Stimulated activated naive CD8-positive, alpha-beta T cell treated with anti-CD3 and anti-CD28 coated beads, Interleukin-15, amount 100 ng/mL, for 72 hours (primary cell): ENCODE data around the gene BTBD16.
A peak's percentile ranks its signal among the peaks of the same experiment; 100 is the strongest.

ENCODE experiments used
- ATAC-seq: fragments of 150-1000 bp; cut with Tn5 transposase; 2 replicates; pipeline ENCODE4 v1.10.0; 2021; ENCODE audit warnings: mild to moderate bottlenecking, moderate library complexity
- DNase-seq, 2 donors: peaks; one replicate each; pipeline ENCODE4 v3.0.0; 2021 to 2022
- H3K27ac Mint-ChIP-seq, 2 donors: one replicate each; pipeline ENCODE4 v1.8.0; 2022; ENCODE audit warnings: mild to moderate bottlenecking in 2 of 2, mixed read lengths in 2 of 2, moderate library complexity in 2 of 2
- H3K27me3 Mint-ChIP-seq: one replicate; pipeline ENCODE4 v1.8.0; 2022; ENCODE audit warnings: mixed read lengths
- H3K4me1 Mint-ChIP-seq: one replicate; pipeline ENCODE4 v1.8.0; 2022; ENCODE audit warnings: mild to moderate bottlenecking, mixed read lengths
- H3K4me3 Mint-ChIP-seq, 2 donors: one replicate each; pipeline ENCODE4 v1.8.0; 2022; ENCODE audit warnings: mild to moderate bottlenecking in 2 of 2, mixed read lengths in 2 of 2, moderate library complexity in 1 of 2
- H3K9me3 Mint-ChIP-seq, 2 donors: one replicate each; pipeline ENCODE4 v1.8.0; 2022; ENCODE audit warnings: mixed read lengths in 2 of 2

BTBD16 gene

DNA sequence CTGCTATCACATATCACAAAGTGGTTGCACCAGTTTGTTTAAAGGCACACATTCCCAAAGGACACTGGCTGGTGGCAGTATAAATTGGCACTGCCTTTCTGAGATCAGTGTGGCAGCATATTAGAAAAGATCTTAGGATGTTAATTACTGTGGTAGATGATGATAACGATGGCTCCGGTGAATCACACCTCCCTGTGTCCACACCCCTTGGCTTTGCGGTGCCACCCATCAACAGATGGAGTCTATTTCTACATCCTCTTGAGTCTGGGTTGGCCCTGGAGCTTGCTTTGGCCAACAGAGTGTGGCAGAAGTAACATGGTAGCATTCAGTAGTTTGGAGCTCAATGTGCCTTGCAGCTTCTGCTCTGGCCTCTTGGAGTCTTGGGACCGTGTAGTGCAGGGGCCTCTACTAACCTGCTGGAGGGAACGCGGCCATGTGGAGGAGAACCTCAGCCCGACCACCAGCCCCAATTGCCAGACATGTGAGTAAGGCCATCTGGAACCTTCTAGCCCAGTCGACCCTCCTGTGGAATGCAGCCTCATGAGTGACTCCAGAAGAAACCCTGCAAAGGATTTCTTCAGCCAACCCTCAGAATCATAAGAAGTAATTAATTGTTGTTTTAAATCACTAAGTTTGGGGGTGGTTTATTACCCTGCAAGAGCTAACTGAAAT lies 76.2 kb downstream of the BTBD16 start:
- Mint-ChIP-seq H3K27ac (peak overlapping the region in 1 of 2 donors; percentile 59), H3K4me1 (peaks cover 26% of the 10 kb centered on the region), H3K27me3 (peaks cover 7% of the 10 kb centered on the region), H3K9me3 (no peaks in the 10 kb centered on the region), H3K4me3 (no peak overlapping the region)
- ATAC-seq (no peak), DNase-seq (no peak)

DNA sequence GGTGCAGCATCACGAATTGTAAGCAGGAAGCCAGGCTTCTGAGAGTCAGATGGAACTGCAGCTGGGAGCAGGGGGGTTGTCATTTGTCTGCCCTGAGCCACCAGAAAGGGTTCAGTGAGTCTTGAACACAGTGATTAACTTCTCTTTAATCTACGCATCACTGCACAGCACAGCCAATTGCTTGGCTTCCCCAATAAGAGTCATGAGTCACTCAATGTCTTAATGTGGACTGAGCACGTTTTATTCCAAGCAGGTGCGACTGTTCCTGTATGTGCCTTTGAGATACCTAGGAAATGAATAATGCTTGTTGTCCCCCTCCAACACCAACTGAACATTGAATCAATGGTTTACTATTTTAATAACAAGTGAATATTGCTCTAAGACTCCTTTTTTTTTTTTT lies 77.4 kb downstream of the BTBD16 start:
- Mint-ChIP-seq H3K4me3 (no peak overlapping the region), H3K4me1 (peaks cover 14% of the 10 kb centered on the region), H3K9me3 (no peaks in the 10 kb centered on the region), H3K27me3 (peaks cover 7% of the 10 kb centered on the region), H3K27ac (no peak overlapping the region)
- no peak for DNase-seq
- no peak for ATAC-seq

DNA sequence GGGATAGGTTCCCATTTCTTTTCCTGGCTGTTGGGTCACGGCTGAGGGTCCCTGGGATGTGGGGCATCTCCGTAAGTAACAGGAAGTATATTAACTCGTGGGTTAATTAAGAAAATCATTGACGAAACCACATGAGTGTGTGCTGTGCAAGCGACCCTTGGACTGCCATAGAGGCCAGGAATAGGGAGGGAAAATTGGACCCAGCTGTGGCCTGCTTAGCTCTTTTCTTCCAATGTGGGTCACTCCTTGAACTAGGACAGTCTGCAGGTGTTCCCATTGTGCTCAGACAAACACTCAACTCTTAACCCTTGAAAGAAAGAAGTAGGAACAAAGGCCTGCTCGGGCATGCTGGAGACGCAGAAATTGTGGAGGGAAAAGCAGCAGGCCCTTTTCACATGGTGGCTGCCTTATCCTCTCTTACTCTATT lies 77.9 kb downstream of the BTBD16 start:
- H3K4me1 Mint-ChIP-seq: peaks cover 10% of the 10 kb centered on the region
- DNase-seq (no peak), ATAC-seq (no peak)
- no peaks in the 10 kb centered on the region for H3K9me3 Mint-ChIP-seq
- H3K4me3 Mint-ChIP-seq: no peak overlapping the region
- no peak overlapping the region for H3K27ac Mint-ChIP-seq
- peaks cover 7% of the 10 kb centered on the region for H3K27me3 Mint-ChIP-seq

DNA sequence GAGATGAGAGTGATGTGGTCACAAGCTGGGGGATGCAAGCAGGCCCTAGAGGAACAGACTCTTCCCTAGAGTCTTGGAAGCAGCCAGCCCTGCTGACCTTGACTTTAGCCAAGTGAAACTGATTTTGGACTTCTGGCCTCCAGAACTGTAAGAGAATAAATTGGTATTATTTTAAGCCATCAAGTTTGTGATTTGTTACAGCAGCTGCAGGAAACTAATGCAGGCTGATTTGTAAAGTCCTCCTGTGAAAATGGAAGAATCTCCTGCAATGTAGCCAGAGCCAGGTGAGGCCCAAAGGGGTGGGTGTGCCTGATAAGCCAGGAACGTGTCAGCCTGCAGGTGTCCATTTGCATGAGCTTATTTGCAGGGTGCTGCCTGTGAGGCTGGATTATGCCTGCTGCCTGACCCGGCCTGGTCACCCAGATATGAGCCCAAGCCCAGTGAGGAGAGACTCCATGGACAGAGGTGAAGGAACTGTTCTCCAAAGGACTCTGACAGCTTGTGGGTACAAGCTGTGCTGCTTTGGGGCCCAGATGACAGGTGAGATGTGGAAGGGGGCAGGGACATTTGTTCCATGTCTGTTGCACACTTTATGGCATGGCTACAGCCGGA lies 78.8 kb downstream of the BTBD16 start:
- Mint-ChIP-seq H3K9me3 (no peaks in the 10 kb centered on the region), H3K4me3 (no peak overlapping the region), H3K4me1 (peaks cover 2% of the 10 kb centered on the region), H3K27me3 (peaks cover 7% of the 10 kb centered on the region), H3K27ac (no peak overlapping the region)
- DNase-seq: no peak
- no peak for ATAC-seq

DNA sequence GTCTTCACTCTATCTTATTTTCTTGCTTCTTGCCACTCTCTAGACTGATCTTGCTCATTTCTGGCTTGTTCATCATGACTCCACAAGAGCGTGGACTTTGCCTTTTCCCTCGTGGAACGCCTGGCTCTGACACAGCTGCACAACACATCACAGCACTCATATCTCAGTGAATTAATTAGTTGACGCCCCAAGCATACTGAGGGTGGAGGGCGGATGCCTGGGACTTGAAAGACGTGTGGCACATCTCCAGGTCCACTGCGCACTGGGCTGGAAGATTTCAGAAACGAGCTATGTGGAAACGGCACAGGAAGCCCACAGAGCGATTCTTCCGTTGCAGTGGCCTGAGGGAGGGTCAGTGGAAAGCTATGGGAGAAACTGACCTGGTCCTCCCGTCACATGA lies 79.8 kb downstream of the BTBD16 start:
- no peak for ATAC-seq
- peak overlapping the region in 1 of 2 donors; percentile 36 for H3K27ac Mint-ChIP-seq

DNA sequence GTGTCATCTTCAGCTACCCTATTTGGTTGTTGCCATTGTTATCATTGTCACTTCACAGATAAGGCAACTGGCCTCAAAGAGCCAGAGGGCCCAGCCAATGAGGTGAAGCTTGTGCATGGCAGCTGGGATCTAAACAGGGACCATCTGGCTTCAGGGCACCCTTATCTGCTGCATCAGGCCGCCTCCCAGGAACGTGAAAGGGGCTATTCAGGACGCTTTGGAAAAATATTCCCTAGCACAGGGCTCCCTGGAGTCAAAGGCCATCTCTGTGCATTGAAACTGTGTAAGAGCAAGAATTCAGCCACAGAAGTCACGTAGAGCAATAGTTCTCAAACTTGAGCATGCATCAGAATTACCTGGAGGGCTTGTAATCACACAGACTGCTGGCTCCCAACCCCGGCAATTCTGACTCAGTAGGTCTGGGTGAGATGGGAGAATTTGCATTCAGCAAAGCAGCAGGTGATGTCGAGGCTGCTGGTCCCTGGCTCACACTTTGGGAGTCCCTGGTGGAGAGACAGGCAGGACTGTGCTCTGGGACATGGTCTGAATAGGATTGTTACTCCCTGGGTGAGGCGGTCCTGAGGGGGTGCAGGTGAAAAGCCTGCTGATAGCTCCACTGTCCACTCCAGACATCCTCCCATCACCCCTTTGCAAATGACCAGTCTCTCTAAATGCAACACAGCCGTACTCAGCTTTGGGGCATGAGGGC lies 81.9 kb downstream of the BTBD16 start:
- Mint-ChIP-seq H3K27me3 (peaks cover 7% of the 10 kb centered on the region), H3K4me3 (no peak overlapping the region), H3K9me3 (no peaks in the 10 kb centered on the region), H3K27ac (no peak overlapping the region), H3K4me1 (no peaks in the 10 kb centered on the region)
- no peak for ATAC-seq
- no peak for DNase-seq

More for the DNA sequence above, 79.8 kb downstream of the BTBD16 start:
- H3K4me1 Mint-ChIP-seq: no peaks in the 10 kb centered on the region
- H3K27me3 Mint-ChIP-seq: peaks cover 7% of the 10 kb centered on the region
- no peak for DNase-seq
- no peaks in the 10 kb centered on the region for H3K9me3 Mint-ChIP-seq
- no peak overlapping the region for H3K4me3 Mint-ChIP-seq

DNA sequence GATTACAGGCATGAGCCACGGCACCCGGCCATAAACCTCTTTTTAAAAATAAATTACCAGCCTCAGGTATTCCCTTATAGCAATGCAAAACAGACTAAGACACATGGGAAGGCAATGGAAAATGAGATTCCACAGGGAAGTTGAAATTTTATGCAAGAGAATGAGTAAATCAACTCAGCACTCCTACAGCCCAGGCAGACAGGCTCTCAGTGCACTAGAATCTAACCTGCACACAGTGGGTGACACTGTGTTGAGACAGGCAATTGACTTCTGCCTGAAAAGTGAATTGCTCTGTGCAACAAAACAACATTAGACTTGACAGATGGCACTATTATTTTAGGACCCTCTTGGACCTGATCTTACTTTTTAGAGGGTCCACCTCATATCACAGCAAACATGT lies 83.3 kb downstream of the BTBD16 start:
- H3K4me3 Mint-ChIP-seq: no peak overlapping the region
- no peak overlapping the region for H3K27ac Mint-ChIP-seq
- no peaks in the 10 kb centered on the region for H3K4me1 Mint-ChIP-seq
- ATAC-seq (no peak), DNase-seq (no peak)
- peaks cover 7% of the 10 kb centered on the region for H3K27me3 Mint-ChIP-seq
- H3K9me3 Mint-ChIP-seq: peaks cover 8 to 10% of the 10 kb centered on the region in 2 donors

DNA sequence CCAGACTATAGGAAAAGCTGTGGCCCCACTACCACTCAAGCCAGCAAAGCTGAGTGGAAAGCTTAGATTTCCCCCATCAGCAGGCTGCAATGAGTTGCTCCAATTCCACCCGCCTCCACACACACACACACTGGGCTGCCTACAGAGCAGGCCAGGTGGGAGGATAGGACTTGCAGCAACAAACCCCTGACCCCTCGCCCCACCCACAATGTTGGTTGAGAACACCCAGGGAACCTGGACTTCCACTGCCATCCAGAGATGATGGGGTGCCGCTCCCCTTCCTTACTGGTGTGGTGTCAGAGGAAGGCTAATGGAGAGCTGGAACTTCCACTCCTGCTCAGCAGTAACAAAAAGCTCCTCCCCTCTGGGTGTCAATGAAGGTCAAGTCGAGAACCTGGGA lies 86.6 kb downstream of the BTBD16 start:
- Mint-ChIP-seq H3K4me1 (peaks cover 4% of the 10 kb centered on the region), H3K27ac (no peak overlapping the region), H3K9me3 (peaks cover 8 to 10% of the 10 kb centered on the region in 2 donors), H3K4me3 (no peak overlapping the region), H3K27me3 (no peaks in the 10 kb centered on the region)
- DNase-seq (no peak), ATAC-seq (no peak)

DNA sequence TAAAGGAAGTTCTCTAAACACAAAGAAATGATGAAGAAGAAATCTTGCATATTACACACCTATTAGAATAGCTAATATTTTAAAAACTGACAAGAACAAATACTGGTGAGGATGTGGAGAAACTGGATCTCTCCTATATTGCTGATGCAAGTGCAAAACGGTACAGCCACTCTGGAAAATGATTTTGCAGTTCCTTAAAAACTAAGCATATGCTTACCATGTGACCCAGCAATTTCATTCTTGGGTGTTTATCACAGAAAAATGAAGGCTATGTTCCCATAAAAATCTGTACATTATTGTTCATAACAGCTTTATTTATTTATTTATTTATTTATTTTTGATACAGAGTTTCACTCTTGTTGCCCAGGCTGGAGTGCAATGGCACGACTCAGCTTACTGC lies 88.5 kb downstream of the BTBD16 start:
- peaks cover 10% of the 10 kb centered on the region for H3K27me3 Mint-ChIP-seq
- DNase-seq: no peak

DNA sequence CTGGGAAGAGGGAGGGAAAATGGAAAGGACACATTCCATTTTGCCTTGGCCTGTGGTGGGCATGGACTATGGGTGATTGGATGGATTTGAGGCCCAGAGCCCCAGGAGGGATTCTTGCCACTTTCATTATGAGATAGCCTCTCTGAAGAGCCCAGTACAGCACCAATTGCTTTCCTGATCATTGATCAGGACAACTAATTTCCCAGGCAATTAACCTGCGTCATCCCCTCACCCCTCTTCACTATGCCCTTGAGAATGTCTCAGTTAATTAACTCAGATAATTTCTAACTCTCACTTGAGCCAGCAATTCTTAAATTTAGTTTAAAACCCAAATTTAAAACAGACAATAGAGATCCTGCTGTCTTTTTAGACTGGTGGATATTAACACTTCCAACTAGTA lies 90.0 kb downstream of the BTBD16 start:
- H3K9me3 Mint-ChIP-seq: peaks cover 8 to 10% of the 10 kb centered on the region in 2 donors
- peaks cover 9% of the 10 kb centered on the region for H3K4me1 Mint-ChIP-seq
- H3K4me3 Mint-ChIP-seq: no peak overlapping the region
- no peak for ATAC-seq
- H3K27me3 Mint-ChIP-seq: peaks cover 10% of the 10 kb centered on the region
- no peak overlapping the region for H3K27ac Mint-ChIP-seq
- DNase-seq: no peak

More for the DNA sequence above, 88.5 kb downstream of the BTBD16 start:
- Mint-ChIP-seq H3K4me3 (no peak overlapping the region), H3K27ac (no peak overlapping the region), H3K4me1 (peaks cover 9% of the 10 kb centered on the region), H3K9me3 (peaks cover 8 to 10% of the 10 kb centered on the region in 2 donors)
- no peak for ATAC-seq

DNA sequence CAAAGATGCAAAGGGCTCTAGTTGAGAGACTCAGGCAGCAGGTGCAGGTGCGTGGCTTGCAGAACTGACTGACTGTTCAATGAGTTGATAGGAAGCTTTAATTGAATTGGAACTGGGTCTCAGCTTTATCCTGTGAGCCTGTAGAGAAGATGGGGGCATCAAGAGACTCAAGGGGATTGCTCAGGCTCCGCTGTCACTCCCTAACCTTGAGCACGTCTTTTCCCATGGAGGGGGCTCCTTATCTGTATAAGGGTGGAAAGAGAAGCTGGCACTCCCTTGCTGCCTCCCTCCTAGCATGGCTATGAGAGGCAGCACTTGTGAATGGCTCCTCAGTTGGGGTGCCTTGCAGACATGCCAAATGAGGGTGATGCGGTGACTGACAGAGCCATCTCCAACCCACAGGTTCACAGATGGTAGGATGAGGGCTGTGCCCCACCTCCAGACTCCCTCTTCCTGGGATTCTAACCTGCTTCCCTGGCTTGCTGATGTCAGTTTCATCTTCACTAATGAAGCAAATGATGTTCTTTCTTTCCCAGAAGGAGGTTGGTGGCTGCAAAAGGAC lies 91.0 kb downstream of the BTBD16 start:
- Mint-ChIP-seq H3K4me3 (no peak overlapping the region), H3K27me3 (peaks cover 10% of the 10 kb centered on the region), H3K9me3 (peaks cover 8 to 10% of the 10 kb centered on the region in 2 donors), H3K27ac (no peak overlapping the region), H3K4me1 (peaks cover 9% of the 10 kb centered on the region)
- DNase-seq (no peak), ATAC-seq (no peak)

DNA sequence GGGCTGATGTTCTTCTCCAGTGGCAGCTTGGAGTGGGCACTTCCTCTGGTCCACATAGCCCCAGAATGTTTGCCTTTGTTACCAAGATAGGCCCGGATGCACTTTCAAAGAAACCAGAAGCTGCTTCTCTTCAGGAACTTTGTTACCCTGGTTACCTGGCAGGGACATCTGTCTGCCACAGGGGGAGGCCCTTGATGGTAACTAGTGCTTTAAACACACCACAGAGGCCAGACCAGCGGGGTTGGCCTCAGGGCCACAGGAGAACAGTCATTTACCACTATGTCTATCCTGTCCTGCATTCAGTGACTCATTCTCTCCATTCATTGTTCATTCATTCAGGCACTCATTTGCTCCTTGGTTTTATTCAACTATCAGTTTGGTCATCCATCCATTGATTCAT lies 91.5 kb downstream of the BTBD16 start:
- peak in 1 of 2 donors; percentile 38 for DNase-seq
- no peak overlapping the region for H3K27ac Mint-ChIP-seq
- peak; percentile 89 for ATAC-seq
- peaks cover 8 to 10% of the 10 kb centered on the region in 2 donors for H3K9me3 Mint-ChIP-seq
- peaks cover 10% of the 10 kb centered on the region for H3K27me3 Mint-ChIP-seq
- no peak overlapping the region for H3K4me3 Mint-ChIP-seq
- H3K4me1 Mint-ChIP-seq: peaks cover 9% of the 10 kb centered on the region

DNA sequence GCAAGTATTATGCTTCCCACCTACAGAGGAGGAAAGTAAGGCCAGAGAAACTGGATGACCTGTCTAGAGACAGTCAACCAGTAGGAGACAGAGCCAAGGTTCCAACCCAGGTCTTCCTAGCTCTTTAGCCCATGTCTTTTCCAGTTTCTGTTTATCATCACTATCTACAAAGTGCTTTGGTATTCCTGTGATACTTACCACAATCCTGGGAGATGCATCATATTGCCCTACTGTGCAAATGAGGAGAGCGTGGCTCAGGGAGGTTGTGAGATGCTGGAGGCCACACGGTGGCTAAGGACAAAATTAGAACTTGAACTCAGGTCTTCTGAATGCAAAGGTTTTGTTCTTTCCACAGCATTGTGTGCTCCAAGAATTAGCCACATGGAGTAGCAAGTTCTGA lies 92.2 kb downstream of the BTBD16 start:
- peaks cover 9% of the 10 kb centered on the region for H3K4me1 Mint-ChIP-seq
- H3K27me3 Mint-ChIP-seq: peaks cover 11% of the 10 kb centered on the region
- no peak overlapping the region for H3K4me3 Mint-ChIP-seq
- no peak overlapping the region for H3K27ac Mint-ChIP-seq
- peaks cover 7 to 8% of the 10 kb centered on the region in 2 donors for H3K9me3 Mint-ChIP-seq
- no peak for ATAC-seq
- no peak for DNase-seq

DNA sequence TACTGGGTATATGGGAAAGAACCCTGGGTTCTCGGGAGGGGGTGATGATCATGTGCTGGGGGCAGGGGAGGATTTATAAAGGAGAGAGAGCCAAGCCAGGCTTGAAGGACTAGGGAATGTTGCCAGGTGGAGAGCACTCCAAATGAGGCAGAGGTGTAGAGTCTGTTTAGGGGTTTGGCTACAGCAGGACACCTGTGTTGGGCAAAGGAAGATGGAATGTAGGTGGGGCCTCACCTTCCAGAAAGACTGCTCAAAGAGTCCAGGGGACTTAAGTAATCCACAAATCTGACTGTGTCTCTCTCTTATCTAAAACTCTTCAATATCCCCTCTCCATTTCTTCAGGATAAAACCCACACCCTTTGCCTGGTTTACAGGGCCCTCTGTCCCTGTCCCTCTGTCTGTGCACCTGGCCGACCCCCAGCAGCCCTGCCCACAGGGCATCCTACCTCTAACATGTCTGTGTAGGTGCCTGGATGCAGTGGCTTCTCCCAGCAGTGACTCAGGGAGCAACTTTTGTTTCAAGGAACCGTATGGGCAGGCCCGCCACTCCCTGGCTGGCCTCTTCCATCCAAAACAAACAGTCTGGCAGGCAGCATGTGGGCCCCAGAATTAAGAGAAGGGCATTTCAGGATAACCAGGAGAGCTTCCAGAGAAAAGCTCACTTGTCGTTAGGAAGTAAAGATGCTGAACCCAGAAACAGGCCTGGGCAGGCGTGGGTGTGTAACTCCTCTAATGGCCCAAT lies 92.8 kb downstream of the BTBD16 start:
- Mint-ChIP-seq H3K27me3 (peaks cover 17% of the 10 kb centered on the region), H3K4me1 (peaks cover 13% of the 10 kb centered on the region), H3K4me3 (no peak overlapping the region), H3K9me3 (peaks cover under 1 to 2% of the 10 kb centered on the region in 2 donors), H3K27ac (no peak overlapping the region)
- ATAC-seq (no peak), DNase-seq (no peak)

DNA sequence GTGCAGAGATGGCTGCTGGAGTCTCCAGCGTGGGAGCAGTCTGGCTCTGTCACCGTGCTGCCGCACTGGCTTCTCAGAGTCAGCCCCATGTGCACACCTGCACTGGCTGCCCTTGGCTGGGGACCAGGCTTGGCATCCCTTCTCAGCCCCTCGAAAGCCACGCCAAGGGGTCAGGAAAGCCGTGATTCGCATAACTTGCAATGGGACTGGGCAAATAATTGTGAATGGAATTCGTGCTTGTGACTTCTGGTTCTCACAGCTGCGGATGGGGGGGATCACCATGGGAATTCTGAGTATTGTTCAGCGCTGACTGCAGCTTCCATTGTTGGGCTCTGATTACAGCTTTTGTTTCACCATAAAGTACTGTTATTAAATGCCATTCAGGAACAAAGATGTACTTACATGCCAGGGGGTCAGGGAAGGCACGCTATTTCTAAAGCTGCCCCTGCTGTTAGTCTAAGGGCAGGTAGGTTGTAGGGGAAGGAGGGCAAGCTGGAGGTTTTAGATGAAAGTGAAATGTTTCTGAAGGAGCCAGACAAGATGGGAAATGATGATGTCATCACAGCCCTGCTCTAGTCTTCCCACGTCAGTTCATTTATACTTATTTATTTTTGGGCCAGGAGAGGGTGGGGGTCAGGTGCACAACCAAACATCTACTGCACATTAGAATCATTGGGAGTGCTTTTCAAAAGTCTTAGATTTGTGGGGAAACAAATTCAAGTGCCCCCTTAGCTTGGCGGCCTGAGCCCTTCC lies 97.6 kb downstream of the BTBD16 start:
- DNase-seq (no peak), ATAC-seq (no peak)
- H3K27me3 Mint-ChIP-seq: peaks cover 37% of the 10 kb centered on the region
- H3K9me3 Mint-ChIP-seq: no peaks in the 10 kb centered on the region
- H3K4me3 Mint-ChIP-seq: no peak overlapping the region
- H3K4me1 Mint-ChIP-seq: peaks cover 14% of the 10 kb centered on the region
- no peak overlapping the region for H3K27ac Mint-ChIP-seq
